Measurements from ENCODE around the gene FKBP1A. TPM values are rescaled to one million over a fixed set of nuclear protein-coding genes. Genes with fewer than 3 reads are reported as not detected.

The FKBP1A gene
- total RNA-seq, 1 donor from 2014 or later: 187 TPM

GRCh38 chr20:1375515-1375914, 17.3 kb downstream of the FKBP1A start:
- peak overlapping the region; percentile 62 for H3K27ac Mint-ChIP-seq (ENCODE audit: unreplicated experiment)
- TF ChIP-seq CTCF (IDR thresholded peaks at IDR 0.05): no peak
- no peak overlapping the region for H3K4me3 Mint-ChIP-seq (ENCODE audit: unreplicated experiment)
- H3K4me1 Mint-ChIP-seq (ENCODE audit: unreplicated experiment): peaks cover 45% of the 10 kb centered on the region
- H3K9me3 Mint-ChIP-seq (ENCODE audit: unreplicated experiment): no peaks in the 10 kb centered on the region
- H3K36me3 Mint-ChIP-seq (ENCODE audit: unreplicated experiment): peaks cover 14% of the 10 kb centered on the region
- peak; percentile 27 for DNase-seq (ENCODE audit: extremely low spot score, unreplicated experiment)
- no peaks in the 10 kb centered on the region for H3K27me3 Mint-ChIP-seq (ENCODE audit: unreplicated experiment)

- H3K27me3 Mint-ChIP-seq (ENCODE audit: unreplicated experiment): no peaks in the 10 kb centered on the region
- no peak overlapping the region for H3K27ac Mint-ChIP-seq (ENCODE audit: unreplicated experiment)
- H3K4me3 Mint-ChIP-seq (ENCODE audit: unreplicated experiment): no peak overlapping the region
- no peak for TF ChIP-seq CTCF (IDR thresholded peaks at IDR 0.05)
- DNase-seq (ENCODE audit: extremely low spot score, unreplicated experiment): no peak
- peaks cover 49% of the 10 kb centered on the region for H3K4me1 Mint-ChIP-seq (ENCODE audit: unreplicated experiment)
- peaks cover 15% of the 10 kb centered on the region for H3K36me3 Mint-ChIP-seq (ENCODE audit: unreplicated experiment)
- no peaks in the 10 kb centered on the region for H3K9me3 Mint-ChIP-seq (ENCODE audit: unreplicated experiment)
These were observed 18.6 kb downstream of the FKBP1A start for GRCh38 chr20:1374246-1374645.

GRCh38 chr20:1373614-1374013, 19.2 kb downstream of the FKBP1A start:
- H3K4me1 Mint-ChIP-seq (ENCODE audit: unreplicated experiment): peaks cover 55% of the 10 kb centered on the region
- H3K36me3 Mint-ChIP-seq (ENCODE audit: unreplicated experiment): peaks cover 20% of the 10 kb centered on the region
- no peak for TF ChIP-seq CTCF (IDR thresholded peaks at IDR 0.05)
- H3K27ac Mint-ChIP-seq (ENCODE audit: unreplicated experiment): no peak overlapping the region
- no peaks in the 10 kb centered on the region for H3K9me3 Mint-ChIP-seq (ENCODE audit: unreplicated experiment)
- no peak overlapping the region for H3K4me3 Mint-ChIP-seq (ENCODE audit: unreplicated experiment)
- H3K27me3 Mint-ChIP-seq (ENCODE audit: unreplicated experiment): no peaks in the 10 kb centered on the region
- no peak for DNase-seq (ENCODE audit: extremely low spot score, unreplicated experiment)

GRCh38 chr20:1373036-1373435, 19.8 kb downstream of the FKBP1A start:
- no peak overlapping the region for H3K27ac Mint-ChIP-seq (ENCODE audit: unreplicated experiment)
- H3K27me3 Mint-ChIP-seq (ENCODE audit: unreplicated experiment): no peaks in the 10 kb centered on the region
- no peak for DNase-seq (ENCODE audit: extremely low spot score, unreplicated experiment)
- peaks cover 59% of the 10 kb centered on the region for H3K4me1 Mint-ChIP-seq (ENCODE audit: unreplicated experiment)
- peaks cover 25% of the 10 kb centered on the region for H3K36me3 Mint-ChIP-seq (ENCODE audit: unreplicated experiment)
- H3K4me3 Mint-ChIP-seq (ENCODE audit: unreplicated experiment): no peak overlapping the region
- TF ChIP-seq CTCF (IDR thresholded peaks at IDR 0.05): no peak
- H3K9me3 Mint-ChIP-seq (ENCODE audit: unreplicated experiment): no peaks in the 10 kb centered on the region

- no peak for DNase-seq (ENCODE audit: extremely low spot score, unreplicated experiment)
- Mint-ChIP-seq H3K4me3 (ENCODE audit: unreplicated experiment) (no peak overlapping the region), H3K4me1 (ENCODE audit: unreplicated experiment) (peaks cover 54% of the 10 kb centered on the region), H3K27me3 (ENCODE audit: unreplicated experiment) (no peaks in the 10 kb centered on the region), H3K36me3 (ENCODE audit: unreplicated experiment) (peaks cover 29% of the 10 kb centered on the region), H3K27ac (ENCODE audit: unreplicated experiment) (peak overlapping the region; percentile 82), H3K9me3 (ENCODE audit: unreplicated experiment) (no peaks in the 10 kb centered on the region)
- no peak for TF ChIP-seq CTCF (IDR thresholded peaks at IDR 0.05)
These were observed 20.9 kb downstream of the FKBP1A start for GRCh38 chr20:1371830-1372539.
